Astrocyte of the hippocampus (primary cell): ENCODE data around the gene PDE6B.
"Not testable (repeated sequence)": the region's sequence is repeated elsewhere in the genome, so short reads cannot be mapped to it uniquely, and the experiment has no call there.

Source experiments
- DNase-seq: peaks from one replicate; pipeline ENCODE4 v3.0.0; 2011; ENCODE audit warnings: low read depth, low spot score

The PDE6B gene

GRCh38 chr4:704198-704891 lies 79.0 kb downstream of the PDE6B start:
- DNase-seq: no peak

- no peak for DNase-seq
Measured at GRCh38 chr4:704971-705277, 79.6 kb downstream of the PDE6B start.

- DNase-seq: peak; percentile 99
Measured at GRCh38 chr4:705278-706082, 80.1 kb downstream of the PDE6B start, which contains the start of gene PCGF3. TSS of gene PCGF3 (plus strand) at chr4:705832. CDS start at chr4:733681, 27,849 bp downstream.

GRCh38 chr4:706083-706633 lies 80.8 kb downstream of the PDE6B start:
- DNase-seq: not testable (repeated sequence)

GRCh38 chr4:706834-707598 lies 81.6 kb downstream of the PDE6B start:
- DNase-seq: no peak

GRCh38 chr4:707929-708630 lies 82.7 kb downstream of the PDE6B start:
- no peak for DNase-seq

- no peak for DNase-seq
Measured at GRCh38 chr4:708631-708933, 83.2 kb downstream of the PDE6B start.

- no peak for DNase-seq
Measured at GRCh38 chr4:709348-709747, 84.0 kb downstream of the PDE6B start.

- no peak for DNase-seq
Measured at GRCh38 chr4:710116-710515, 84.7 kb downstream of the PDE6B start.

- no peak for DNase-seq
Measured at GRCh38 chr4:710916-711315, 85.5 kb downstream of the PDE6B start.

GRCh38 chr4:712093-712492 lies 86.7 kb downstream of the PDE6B start:
- no peak for DNase-seq

GRCh38 chr4:712916-713632 lies 87.7 kb downstream of the PDE6B start:
- no peak for DNase-seq

- no peak for DNase-seq
Measured at GRCh38 chr4:714087-714486, 88.7 kb downstream of the PDE6B start.

GRCh38 chr4:717601-718320 lies 92.4 kb downstream of the PDE6B start:
- no peak for DNase-seq

- no peak for DNase-seq
Measured at GRCh38 chr4:718460-718859, 93.1 kb downstream of the PDE6B start.
